ENCODE results near the gene ATP8B4.

- TF ChIP-seq CTCF (IDR thresholded peaks at IDR 0.05; ENCODE audit: low read depth, low read length, missing input control) (peak; percentile 17), RAD21 (IDR thresholded peaks at IDR 0.05) (peak; percentile 40 to 81)
Observed at GRCh38 chr15:49832511-49832910, 286.5 kb downstream of the ATP8B4 start.

Data from liver (tissue), 3 donors.